ENCODE data around the gene NAA11.

- TF ChIP-seq POLR2A (IDR thresholded peaks at IDR 0.05) (no peak), EP300 (IDR thresholded peaks at IDR 0.05) (no peak)
- TF ChIP-seq, protein P1, sequence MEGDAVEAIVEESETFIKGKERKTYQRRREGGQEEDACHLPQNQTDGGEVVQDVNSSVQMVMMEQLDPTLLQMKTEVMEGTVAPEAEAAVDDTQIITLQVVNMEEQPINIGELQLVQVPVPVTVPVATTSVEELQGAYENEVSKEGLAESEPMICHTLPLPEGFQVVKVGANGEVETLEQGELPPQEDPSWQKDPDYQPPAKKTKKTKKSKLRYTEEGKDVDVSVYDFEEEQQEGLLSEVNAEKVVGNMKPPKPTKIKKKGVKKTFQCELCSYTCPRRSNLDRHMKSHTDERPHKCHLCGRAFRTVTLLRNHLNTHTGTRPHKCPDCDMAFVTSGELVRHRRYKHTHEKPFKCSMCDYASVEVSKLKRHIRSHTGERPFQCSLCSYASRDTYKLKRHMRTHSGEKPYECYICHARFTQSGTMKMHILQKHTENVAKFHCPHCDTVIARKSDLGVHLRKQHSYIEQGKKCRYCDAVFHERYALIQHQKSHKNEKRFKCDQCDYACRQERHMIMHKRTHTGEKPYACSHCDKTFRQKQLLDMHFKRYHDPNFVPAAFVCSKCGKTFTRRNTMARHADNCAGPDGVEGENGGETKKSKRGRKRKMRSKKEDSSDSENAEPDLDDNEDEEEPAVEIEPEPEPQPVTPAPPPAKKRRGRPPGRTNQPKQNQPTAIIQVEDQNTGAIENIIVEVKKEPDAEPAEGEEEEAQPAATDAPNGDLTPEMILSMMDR (IDR thresholded peaks at IDR 0.05), result no peak
Measured at GRCh38 chr4:79281566-79282359, 44.1 kb downstream of the NAA11 start.
